PC-3 (cell line): ENCODE data around the gene TYK2. TPM values are rescaled to one million over a fixed set of nuclear protein-coding genes. Genes with fewer than 3 reads are reported as not detected.
A peak's percentile ranks its signal among the peaks of the same experiment; 100 is the strongest.

Source experiments
- ATAC-seq: fragments of 200-7000 bp; cut with Tn5 transposase; 2 replicates; pipeline ENCODE4 v1.9.1; 2020; ENCODE audit warnings: mild to moderate bottlenecking, moderate library complexity
- BruUV-seq: library from RNA; stranded (reverse); fragments of 400-500 nt; replicated peaks from 2 replicates; lab custom pipeline; 2021; lab: Mats Ljungman, UMichigan
- CTCF ChIA-PET: fragments of 300-600 bp; sonication (Branson Sonifier 250); formaldehyde crosslinking; loops from one replicate; lab custom pipeline; 2022; ENCODE audit warnings: antibody characterized with exemption; lab: Charles Lee
- POLR2A ChIA-PET: fragments of 300-600 bp; sonication (Branson Sonifier 250); formaldehyde crosslinking; loops from one replicate; lab custom pipeline; 2022; ENCODE audit warnings: antibody characterized with exemption; ENCODE audit not compliant: unreplicated experiment; lab: Charles Lee
- DNase-seq: peaks from one replicate; pipeline ENCODE4 v3.0.0-alpha.2; 2015
- H2AFZ ChIP-seq: fragments of 300-600 bp; sonication (generic); 2 replicates; pipeline ENCODE4 v1.6.0; 2016; ENCODE audit warnings: antibody characterized with exemption, low read length
- H3F3A ChIP-seq: fragments of 300-600 bp; sonication (generic); one replicate; pipeline ENCODE4 v1.6.0; 2017; ENCODE audit warnings: antibody characterized with exemption, low read length, control low read depth, mild to moderate bottlenecking; ENCODE audit not compliant: unreplicated experiment
- H3K27ac ChIP-seq: fragments of 300-600 bp; sonication (generic); 2 replicates; pipeline ENCODE4 v1.5.1; 2016; ENCODE audit warnings: mild to moderate bottlenecking, low read length
- H3K27me3 ChIP-seq: fragments of 300-600 bp; sonication (generic); 2 replicates; pipeline ENCODE4 v1.6.1; 2016; ENCODE audit warnings: low read length, mixed read lengths
- H3K36me3 ChIP-seq: fragments of 300-600 bp; sonication (generic); 2 replicates; pipeline ENCODE4 v1.6.1; 2016; ENCODE audit warnings: low read depth, mixed run types, low read length, mixed read lengths
- H3K4me1 ChIP-seq: fragments of 300-600 bp; sonication (generic); 2 replicates; pipeline ENCODE4 v1.5.1; 2016; ENCODE audit warnings: low read length; ENCODE audit not compliant: insufficient read depth
- H3K4me2 ChIP-seq: fragments of 300-600 bp; sonication (generic); 2 replicates; pipeline ENCODE4 v1.6.0; 2016; ENCODE audit warnings: low read length
- H3K4me3 ChIP-seq: fragments of 300-600 bp; sonication (generic); 2 replicates; pipeline ENCODE4 v1.5.1; 2016; ENCODE audit warnings: mild to moderate bottlenecking, low read length, mixed read lengths
- H3K79me2 ChIP-seq: fragments of 300-600 bp; sonication (generic); 2 replicates; pipeline ENCODE4 v1.6.1; 2017; ENCODE audit warnings: low read length, mixed read lengths
- H3K9ac ChIP-seq: fragments of 300-600 bp; sonication (generic); 2 replicates; pipeline ENCODE4 v1.6.0; 2016; ENCODE audit warnings: mild to moderate bottlenecking, low read length
- H3K9me2 ChIP-seq: fragments of 300-600 bp; sonication (generic); replicated peaks from 2 replicates; pipeline ENCODE4 v1.6.1; 2016; ENCODE audit warnings: mixed run types, low read length, mixed read lengths
- H3K9me3 ChIP-seq: fragments of 300-600 bp; sonication (generic); 2 replicates; pipeline ENCODE4 v1.6.1; 2016; ENCODE audit warnings: low read length, mixed read lengths
- H4K20me1 ChIP-seq: fragments of 300-600 bp; sonication (generic); 2 replicates; pipeline ENCODE4 v1.6.1; 2016; ENCODE audit warnings: low read length, mixed read lengths
- CTCF ChIP-seq: fragments of 300-600 bp; sonication (generic); conservative IDR thresholded peaks from 2 replicates; pipeline ENCODE4 v1.5.1; 2017; ENCODE audit warnings: antibody characterized with exemption, low read depth, mild to moderate bottlenecking, low read length
- EZH2 ChIP-seq: fragments of 300-600 bp; sonication (generic); IDR thresholded peaks from one replicate; pipeline ENCODE4 v1.6.1; 2017; ENCODE audit warnings: antibody characterized with exemption, mild to moderate bottlenecking, low read length; ENCODE audit not compliant: unreplicated experiment
- EZH2phosphoT487 ChIP-seq: fragments of 300-600 bp; sonication (generic); IDR thresholded peaks from 2 replicates; pipeline ENCODE4 v1.6.1; 2018; ENCODE audit warnings: mild to moderate bottlenecking, antibody characterized with exemption, low read length, borderline replicate concordance
- intact Hi-C: fragments of 100-400 bp; cut with micrococcal nuclease; formaldehyde crosslinking; loops from 2 replicates; pipeline ENCODE4 v1.9.0; 2023
- total RNA-seq: library from RNA; depleted of rRNA; stranded (reverse); fragments of >200 nt; gene quantifications from 2 replicates; pipeline ENCODE4 v1.2.3, GENCODE V29; 2014

The TYK2 gene
- total RNA-seq, 1 experiment from 2014 or later, result 177 TPM

DNA sequence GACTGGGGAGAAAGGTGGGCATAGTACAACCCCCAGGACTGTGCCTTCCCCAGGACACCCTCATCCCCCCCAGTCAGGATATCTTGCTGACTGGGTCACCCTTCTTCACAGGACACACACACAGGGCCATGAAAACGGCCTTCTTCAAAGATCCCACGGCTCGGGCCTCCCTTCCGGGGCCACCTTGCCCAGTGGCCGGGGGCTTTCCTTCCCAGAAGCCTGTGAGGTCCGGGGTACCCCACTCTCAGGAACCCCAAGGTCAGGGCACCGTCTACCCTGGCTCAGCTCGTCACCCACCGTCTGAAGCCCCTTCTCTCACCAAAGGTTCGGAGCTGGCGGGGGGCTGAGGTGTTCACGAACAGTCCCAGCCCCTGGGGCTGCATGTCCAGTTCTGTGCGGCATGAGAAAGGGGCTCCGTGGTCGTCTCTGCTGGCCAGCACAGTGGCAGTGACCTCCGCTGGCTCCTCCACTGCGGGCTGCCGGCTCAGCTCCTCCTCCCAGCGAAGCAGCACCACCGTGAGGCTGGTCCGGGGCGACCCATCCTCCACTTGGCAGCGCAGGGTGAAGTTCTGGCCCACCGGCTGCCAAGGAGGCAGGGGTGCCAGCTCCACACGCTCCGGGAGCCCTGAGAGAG is 44.9 kb downstream of the TYK2 start:
- intact Hi-C loops, result loop anchor here (1.0 to 10.0 kb wide), 2 partner anchors 49 to 66 kb away; partner anchors contain the start of gene TYK2
- ChIA-PET POLR2A (no interaction called here), CTCF (no interaction called here)
- Histone ChIP-seq H3K9me3 (no peaks in the 10 kb centered on the region), H3K27ac (no peak overlapping the region), H2AFZ (peak overlapping the region; percentile 82), H4K20me1 (peaks cover 9% of the 10 kb centered on the region), H3F3A (no peaks in the 10 kb centered on the region), H3K9me2 (no peaks in the 10 kb centered on the region), H3K9ac (peak overlapping the region; percentile 20; the same call in 1 of the 2 replicates), H3K4me1 (peaks cover 22% of the 10 kb centered on the region), H3K36me3 (peaks cover 1% of the 10 kb centered on the region; the same call in 1 of the 2 replicates), H3K4me2 (peak overlapping the region; percentile 96), H3K4me3 (peak overlapping the region; percentile 84), H3K79me2 (peaks cover 34% of the 10 kb centered on the region), H3K27me3 (no peaks in the 10 kb centered on the region)
- DNase-seq (no peak), ATAC-seq (no peak)
- TF ChIP-seq EZH2 (no peak), CTCF (no peak), EZH2phosphoT487 (no peak)
- BruUV-seq, result no TSS peak

DNA sequence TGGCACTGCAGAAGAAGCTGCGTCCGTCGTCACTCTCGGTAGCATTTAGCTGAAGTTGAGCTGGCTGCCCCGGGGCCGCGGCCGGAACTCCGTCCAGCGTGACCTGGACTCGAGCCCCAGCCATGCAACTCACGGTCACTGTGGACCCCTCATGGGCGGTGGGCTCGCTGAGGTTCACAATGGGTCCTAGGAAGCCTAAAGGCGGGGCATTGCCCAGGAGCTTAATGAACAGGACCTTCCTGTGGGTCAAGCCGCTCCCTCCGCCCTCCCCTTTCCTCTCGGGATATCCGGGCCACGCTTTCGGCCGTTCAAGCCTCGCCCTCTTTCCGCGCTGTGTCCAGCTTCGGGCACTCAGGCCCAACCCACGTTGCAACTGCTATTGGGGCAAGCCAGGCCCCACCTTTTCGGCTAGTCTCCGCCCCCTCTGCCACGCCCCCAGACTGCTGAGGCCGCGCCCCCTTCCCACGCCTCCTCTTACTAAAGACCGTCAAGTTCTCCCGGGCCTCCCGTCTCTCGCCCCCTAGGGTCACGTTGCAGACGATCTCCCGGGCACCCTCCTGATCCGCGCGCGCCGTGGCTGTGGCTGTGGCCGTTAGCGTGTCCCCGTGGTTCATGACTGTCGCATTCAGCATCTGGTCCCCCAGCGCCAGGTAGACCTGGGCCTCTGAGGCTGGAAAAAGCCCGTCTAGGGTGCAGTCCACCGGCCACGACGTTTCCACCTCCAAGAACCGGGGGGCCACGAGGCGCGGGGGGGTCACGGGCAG is 45.6 kb downstream of the TYK2 start:
- H3K79me2 ChIP-seq, result peaks cover 41% of the 10 kb centered on the region
- H3K4me2 ChIP-seq, result peak overlapping the region; percentile 96
- H3F3A ChIP-seq, result no peaks in the 10 kb centered on the region
- peak; percentile 84 for ATAC-seq
- peaks cover 22% of the 10 kb centered on the region for H3K4me1 ChIP-seq
- peaks cover 7% of the 10 kb centered on the region for H3K36me3 ChIP-seq
- peak; percentile 99 for DNase-seq
- H3K9me3 ChIP-seq, result no peaks in the 10 kb centered on the region
- H3K9ac ChIP-seq, result peak overlapping the region; percentile 86
- TF ChIP-seq CTCF, result peak; percentile 37; the same call in 1 of the 2 replicates
- no peak for TF ChIP-seq EZH2
- no peak for TF ChIP-seq EZH2phosphoT487
- H2AFZ ChIP-seq, result peak overlapping the region; percentile 82
- ChIA-PET CTCF (interaction anchor here (0.8 to 2.2 kb wide), 4 partner anchors 54 to 76 kb away, joined by 3 to 15 read pairs (median 6); partner anchors contain the start of gene ICAM1), POLR2A (interaction anchor here (0.6 to 0.8 kb wide), 5 partner anchors 18 to 164 kb away, joined by 3 to 11 read pairs (median 4); partner anchors contain the start of gene TYK2)
- H3K9me2 ChIP-seq, result no peaks in the 10 kb centered on the region
- peak overlapping the region; percentile 5 for H3K27ac ChIP-seq
- no TSS peak for BruUV-seq
- H3K27me3 ChIP-seq, result no peaks in the 10 kb centered on the region
- H3K4me3 ChIP-seq, result peak overlapping the region; percentile 84
- intact Hi-C loops, result loop anchor here (1.0 to 10.0 kb wide), 2 partner anchors 50 to 65 kb away; partner anchors contain the start of gene TYK2
- peaks cover 10% of the 10 kb centered on the region for H4K20me1 ChIP-seq
